ENCODE data around the gene RCAN1. TPM values are rescaled to one million over a fixed set of nuclear protein-coding genes. Genes with fewer than 3 reads are reported as not detected.
A peak's percentile ranks its signal among the peaks of the same experiment; 100 is the strongest.

The RCAN1 gene
- total and polyA plus RNA-seq, 5 donors from 2014 or later: 3.9 to 16.1 (median 10.4) TPM

DNA sequence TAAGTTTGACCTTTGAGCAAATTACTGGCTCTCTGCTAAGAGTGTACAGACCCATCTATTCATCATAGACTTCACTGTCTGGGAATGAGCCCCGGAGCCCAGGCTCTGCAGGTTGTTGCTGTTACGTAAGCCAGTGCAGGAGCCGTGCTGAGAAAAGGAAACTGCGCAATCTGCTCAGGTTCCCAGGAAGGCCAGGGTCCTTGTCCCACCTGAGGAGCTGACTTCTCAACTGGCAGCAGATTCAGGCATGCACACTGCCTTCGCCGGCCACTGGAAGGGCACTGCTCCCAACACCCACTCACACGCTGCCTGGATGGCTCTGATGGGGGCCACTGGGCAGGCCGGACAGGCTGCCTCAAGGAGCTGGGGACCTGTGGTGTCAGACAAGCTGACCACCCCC is 19.5 kb downstream of the RCAN1 start:
- peaks cover 0 to 10% (median 2%) of the 10 kb centered on the region in 4 donors for H3K4me1 Mint-ChIP-seq
- no peaks in the 10 kb centered on the region for H3K9me3 Mint-ChIP-seq
- H3K27me3 ChIP-seq (ENCODE audit: control insufficient read depth, insufficient read depth, low read length): no peaks in the 10 kb centered on the region
- no peaks in the 10 kb centered on the region for H3K4me1 ChIP-seq (ENCODE audit: control insufficient read depth, insufficient read depth, low read length, poor library complexity, severe bottlenecking)
- no peaks in the 10 kb centered on the region for H3K9me3 ChIP-seq (ENCODE audit: control insufficient read depth in 2 of 2, low read length in 2 of 2)
- no peak overlapping the region for H3K4me3 Mint-ChIP-seq
- H3K36me3 ChIP-seq (ENCODE audit: control insufficient read depth, insufficient read depth, low read length): no peaks in the 10 kb centered on the region
- ATAC-seq (ENCODE audit: low read depth in 2 of 2) (no peak), DNase-seq (no peak)
- no peak overlapping the region for H3K27ac Mint-ChIP-seq
- peaks cover 4% of the 10 kb centered on the region for H3K36me3 Mint-ChIP-seq
- no peaks in the 10 kb centered on the region for H3K27me3 Mint-ChIP-seq
- no peak overlapping the region for H3K27ac ChIP-seq (ENCODE audit: insufficient read depth, low read length, poor library complexity, severe bottlenecking)
- H3K4me3 ChIP-seq (ENCODE audit: low read depth, low read length): no peak overlapping the region

DNA sequence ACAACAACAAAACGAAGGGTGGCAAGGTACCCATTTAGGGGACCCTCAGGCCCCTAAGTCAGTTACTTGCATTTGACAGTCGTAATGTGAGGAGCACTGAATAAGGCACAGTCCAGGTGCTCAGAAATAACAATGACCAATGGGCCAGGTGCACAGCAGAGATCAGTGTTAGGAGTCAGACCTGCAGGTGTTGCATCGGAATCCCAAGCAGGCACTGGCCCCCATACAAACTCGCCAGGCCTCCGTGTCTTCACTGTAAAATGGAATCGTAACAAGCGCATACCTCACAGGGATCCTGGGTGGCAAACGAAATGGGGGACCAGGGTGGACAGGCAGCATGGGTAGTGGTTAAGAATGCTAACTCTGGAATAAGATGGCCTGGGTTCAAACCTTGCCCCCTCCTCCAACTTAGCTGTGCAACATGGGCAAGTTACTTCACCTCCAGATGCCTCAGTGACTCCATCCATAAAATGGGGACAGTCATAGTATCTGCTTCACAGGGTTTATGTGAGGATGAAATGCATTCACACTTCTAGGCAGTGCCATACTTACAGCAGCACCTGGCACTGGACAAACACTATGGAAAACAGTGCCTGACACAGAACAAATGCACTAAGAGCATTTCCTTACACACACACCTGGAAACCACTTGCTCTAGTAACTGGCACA is 20.2 kb downstream of the RCAN1 start:
- DNase-seq (no peak), ATAC-seq (ENCODE audit: low read depth in 2 of 2) (no peak)
- Histone ChIP-seq H3K9me3 (ENCODE audit: control insufficient read depth in 2 of 2, low read length in 2 of 2) (no peaks in the 10 kb centered on the region), H3K4me3 (ENCODE audit: low read depth, low read length) (no peak overlapping the region), H3K27me3 (ENCODE audit: control insufficient read depth, insufficient read depth, low read length) (no peaks in the 10 kb centered on the region), H3K4me1 (ENCODE audit: control insufficient read depth, insufficient read depth, low read length, poor library complexity, severe bottlenecking) (peaks cover 3% of the 10 kb centered on the region), H3K36me3 (ENCODE audit: control insufficient read depth, insufficient read depth, low read length) (no peaks in the 10 kb centered on the region), H3K27ac (ENCODE audit: insufficient read depth, low read length, poor library complexity, severe bottlenecking) (no peak overlapping the region)
- H3K36me3 Mint-ChIP-seq: peaks cover 4% of the 10 kb centered on the region
- H3K27me3 Mint-ChIP-seq: no peaks in the 10 kb centered on the region
- H3K4me3 Mint-ChIP-seq: no peak overlapping the region
- no peaks in the 10 kb centered on the region for H3K9me3 Mint-ChIP-seq
- H3K4me1 Mint-ChIP-seq: peaks cover 6 to 10% (median 8%) of the 10 kb centered on the region in 4 donors
- no peak overlapping the region for H3K27ac Mint-ChIP-seq

DNA sequence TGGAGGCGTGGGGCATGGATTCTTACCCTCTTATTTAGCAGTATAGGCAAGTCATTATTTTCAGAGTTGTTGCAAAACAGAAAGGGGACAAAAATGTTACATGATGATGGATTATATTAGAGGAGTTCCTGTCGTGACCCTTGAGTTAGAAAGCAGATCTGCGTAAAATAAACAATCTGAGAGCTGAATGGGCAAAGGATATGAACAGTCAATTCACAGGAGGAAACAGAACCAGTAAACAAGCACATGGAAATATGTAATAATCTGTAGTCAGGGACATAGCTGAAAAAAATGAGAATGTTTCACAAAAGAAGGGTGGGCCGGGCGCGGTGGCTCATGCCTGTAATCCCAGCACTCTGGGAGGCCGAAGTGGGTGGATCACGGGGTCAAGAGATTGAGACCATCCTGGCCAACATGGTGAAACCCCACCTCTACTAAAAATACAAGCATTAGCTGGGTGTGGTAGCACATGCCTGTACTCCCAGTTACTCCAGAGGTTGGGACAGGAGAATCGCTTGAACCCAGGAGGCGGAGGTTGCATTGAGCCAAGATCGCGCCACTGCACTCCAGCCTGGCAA is 20.9 kb downstream of the RCAN1 start:
- no peaks in the 10 kb centered on the region for H3K9me3 Mint-ChIP-seq
- H3K4me3 Mint-ChIP-seq: no peak overlapping the region
- H3K36me3 Mint-ChIP-seq: peaks cover 4% of the 10 kb centered on the region

DNA sequence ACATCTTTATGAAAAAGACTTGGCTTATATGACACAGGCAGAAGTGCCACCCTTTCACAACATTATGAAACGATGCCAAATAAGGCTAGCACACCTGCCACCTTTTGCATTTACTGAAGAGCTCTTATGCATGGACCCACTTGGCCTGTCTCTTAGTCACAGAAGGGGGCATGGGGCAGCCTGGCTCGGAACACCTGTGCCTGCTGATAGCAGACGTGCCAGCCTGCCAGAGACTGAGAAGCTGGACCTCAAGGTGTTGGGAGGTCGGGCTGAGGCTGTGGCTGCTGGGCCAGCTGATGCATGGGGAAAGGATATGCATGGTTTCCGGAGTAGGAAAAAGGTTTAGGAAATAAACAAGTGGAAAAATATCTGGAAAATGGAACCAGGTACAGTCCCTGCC is 21.5 kb downstream of the RCAN1 start:
- Mint-ChIP-seq H3K36me3 (peaks cover 7% of the 10 kb centered on the region), H3K9me3 (no peaks in the 10 kb centered on the region), H3K27me3 (no peaks in the 10 kb centered on the region), H3K4me1 (peaks cover 5 to 12% (median 8%) of the 10 kb centered on the region in 4 donors), H3K27ac (no peak overlapping the region), H3K4me3 (no peak overlapping the region)
- Histone ChIP-seq H3K27ac (ENCODE audit: insufficient read depth, low read length, poor library complexity, severe bottlenecking) (no peak overlapping the region), H3K9me3 (ENCODE audit: control insufficient read depth in 2 of 2, low read length in 2 of 2) (no peaks in the 10 kb centered on the region), H3K36me3 (ENCODE audit: control insufficient read depth, insufficient read depth, low read length) (no peaks in the 10 kb centered on the region), H3K4me3 (ENCODE audit: low read depth, low read length) (no peak overlapping the region), H3K27me3 (ENCODE audit: control insufficient read depth, insufficient read depth, low read length) (no peaks in the 10 kb centered on the region), H3K4me1 (ENCODE audit: control insufficient read depth, insufficient read depth, low read length, poor library complexity, severe bottlenecking) (peaks cover 3% of the 10 kb centered on the region)
- no peak for DNase-seq
- ATAC-seq (ENCODE audit: low read depth in 2 of 2): no peak

More for the DNA sequence above, 20.9 kb downstream of the RCAN1 start:
- H3K27ac Mint-ChIP-seq: no peak overlapping the region
- H3K9me3 ChIP-seq (ENCODE audit: control insufficient read depth in 2 of 2, low read length in 2 of 2): no peaks in the 10 kb centered on the region
- DNase-seq (no peak), ATAC-seq (ENCODE audit: low read depth in 2 of 2) (no peak)
- H3K27ac ChIP-seq (ENCODE audit: insufficient read depth, low read length, poor library complexity, severe bottlenecking): no peak overlapping the region
- no peaks in the 10 kb centered on the region for H3K36me3 ChIP-seq (ENCODE audit: control insufficient read depth, insufficient read depth, low read length)
- no peaks in the 10 kb centered on the region for H3K27me3 ChIP-seq (ENCODE audit: control insufficient read depth, insufficient read depth, low read length)
- H3K4me1 Mint-ChIP-seq: peaks cover 6 to 12% (median 10%) of the 10 kb centered on the region in 4 donors
- no peak overlapping the region for H3K4me3 ChIP-seq (ENCODE audit: low read depth, low read length)
- no peaks in the 10 kb centered on the region for H3K27me3 Mint-ChIP-seq
- peaks cover 3% of the 10 kb centered on the region for H3K4me1 ChIP-seq (ENCODE audit: control insufficient read depth, insufficient read depth, low read length, poor library complexity, severe bottlenecking)

DNA sequence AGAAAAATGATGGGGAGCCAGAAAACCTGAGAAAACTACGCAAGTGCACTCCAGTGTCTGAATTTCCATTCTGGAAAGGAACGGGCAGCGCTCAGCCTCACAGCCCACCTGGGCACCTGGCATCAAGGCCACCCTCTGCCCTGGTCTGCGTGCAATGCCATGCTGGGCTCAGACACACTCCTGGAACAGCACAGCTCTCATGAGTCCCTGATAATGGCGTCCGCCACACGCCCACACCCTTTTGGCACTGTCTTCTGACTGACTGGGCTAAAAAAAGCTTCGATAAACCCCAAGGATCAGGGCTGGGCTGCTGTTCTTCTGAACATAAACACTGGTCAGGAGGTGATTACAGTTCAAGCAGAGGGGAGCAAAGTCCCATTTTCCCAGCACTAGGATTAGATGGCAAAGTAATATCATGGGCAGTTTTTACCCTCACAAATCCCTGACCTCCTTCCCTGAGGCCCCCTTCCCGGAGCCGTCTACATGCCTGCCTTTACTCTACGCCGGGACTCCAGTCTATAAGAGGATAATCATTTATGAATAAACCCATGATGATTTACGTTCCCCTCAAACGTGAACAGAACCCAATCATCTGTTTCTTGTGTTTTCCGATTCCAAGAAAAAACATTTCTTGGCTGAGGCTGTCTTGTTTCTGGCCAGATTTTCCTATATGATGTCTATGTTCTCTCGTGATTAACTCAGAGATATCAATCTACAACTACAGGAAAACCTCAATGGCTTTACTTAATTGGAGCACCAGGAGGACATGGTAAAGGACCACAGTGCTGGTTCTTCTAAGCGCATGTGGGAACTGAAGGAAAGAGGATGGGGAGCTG is 22.6 kb downstream of the RCAN1 start:
- ATAC-seq (ENCODE audit: low read depth in 2 of 2): no peak
- H3K27ac Mint-ChIP-seq: no peak overlapping the region

DNA sequence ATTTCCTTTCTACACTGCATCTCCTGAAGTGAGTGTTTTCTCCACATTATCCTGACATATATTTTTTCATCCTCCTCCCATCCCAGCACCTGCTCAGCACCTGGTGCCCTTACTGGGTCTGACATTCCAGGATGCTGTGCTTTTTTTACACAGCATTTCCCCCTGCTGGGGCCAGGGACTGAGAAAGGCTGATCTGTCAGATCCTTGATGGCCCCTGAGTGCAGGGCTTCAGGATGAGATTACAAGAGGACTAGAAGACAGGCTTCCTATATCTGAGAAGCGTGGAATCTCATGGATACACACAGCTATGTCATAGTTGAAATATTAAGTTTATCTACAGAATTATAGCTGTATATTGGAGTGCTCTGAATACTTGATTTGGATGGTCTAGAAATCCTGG is 24.4 kb downstream of the RCAN1 start:
- Histone ChIP-seq H3K9me3 (ENCODE audit: control insufficient read depth in 2 of 2, low read length in 2 of 2) (no peaks in the 10 kb centered on the region), H3K4me3 (ENCODE audit: low read depth, low read length) (no peak overlapping the region), H3K27me3 (ENCODE audit: control insufficient read depth, insufficient read depth, low read length) (no peaks in the 10 kb centered on the region), H3K27ac (ENCODE audit: insufficient read depth, low read length, poor library complexity, severe bottlenecking) (no peak overlapping the region), H3K4me1 (ENCODE audit: control insufficient read depth, insufficient read depth, low read length, poor library complexity, severe bottlenecking) (peaks cover 3% of the 10 kb centered on the region), H3K36me3 (ENCODE audit: control insufficient read depth, insufficient read depth, low read length) (no peaks in the 10 kb centered on the region)
- ATAC-seq (ENCODE audit: low read depth in 2 of 2) (no peak), DNase-seq (no peak)
- peaks cover 14% of the 10 kb centered on the region for H3K36me3 Mint-ChIP-seq
- H3K27me3 Mint-ChIP-seq: no peaks in the 10 kb centered on the region
- no peak overlapping the region for H3K4me3 Mint-ChIP-seq
- peak overlapping the region in 1 of 3 donors; percentile 41 for H3K27ac Mint-ChIP-seq
- peaks cover 0 to 11% (median 2%) of the 10 kb centered on the region in 7 donors for H3K9me3 Mint-ChIP-seq
- H3K4me1 Mint-ChIP-seq: peaks cover 4 to 12% (median 8%) of the 10 kb centered on the region in 4 donors

More for the DNA sequence above, 22.6 kb downstream of the RCAN1 start:
- no peak overlapping the region for H3K4me3 ChIP-seq (ENCODE audit: low read depth, low read length)
- H3K27ac ChIP-seq (ENCODE audit: insufficient read depth, low read length, poor library complexity, severe bottlenecking): no peak overlapping the region
- Mint-ChIP-seq H3K9me3 (peaks cover 0 to 6% (median 2%) of the 10 kb centered on the region in 7 donors), H3K27me3 (no peaks in the 10 kb centered on the region), H3K4me1 (peaks cover 4 to 12% (median 8%) of the 10 kb centered on the region in 4 donors), H3K4me3 (no peak overlapping the region), H3K36me3 (peaks cover 9% of the 10 kb centered on the region)
- H3K27me3 ChIP-seq (ENCODE audit: control insufficient read depth, insufficient read depth, low read length): no peaks in the 10 kb centered on the region
- H3K4me1 ChIP-seq (ENCODE audit: control insufficient read depth, insufficient read depth, low read length, poor library complexity, severe bottlenecking): peaks cover 3% of the 10 kb centered on the region
- no peak for DNase-seq
- no peaks in the 10 kb centered on the region for H3K9me3 ChIP-seq (ENCODE audit: control insufficient read depth in 2 of 2, low read length in 2 of 2)
- no peaks in the 10 kb centered on the region for H3K36me3 ChIP-seq (ENCODE audit: control insufficient read depth, insufficient read depth, low read length)

DNA sequence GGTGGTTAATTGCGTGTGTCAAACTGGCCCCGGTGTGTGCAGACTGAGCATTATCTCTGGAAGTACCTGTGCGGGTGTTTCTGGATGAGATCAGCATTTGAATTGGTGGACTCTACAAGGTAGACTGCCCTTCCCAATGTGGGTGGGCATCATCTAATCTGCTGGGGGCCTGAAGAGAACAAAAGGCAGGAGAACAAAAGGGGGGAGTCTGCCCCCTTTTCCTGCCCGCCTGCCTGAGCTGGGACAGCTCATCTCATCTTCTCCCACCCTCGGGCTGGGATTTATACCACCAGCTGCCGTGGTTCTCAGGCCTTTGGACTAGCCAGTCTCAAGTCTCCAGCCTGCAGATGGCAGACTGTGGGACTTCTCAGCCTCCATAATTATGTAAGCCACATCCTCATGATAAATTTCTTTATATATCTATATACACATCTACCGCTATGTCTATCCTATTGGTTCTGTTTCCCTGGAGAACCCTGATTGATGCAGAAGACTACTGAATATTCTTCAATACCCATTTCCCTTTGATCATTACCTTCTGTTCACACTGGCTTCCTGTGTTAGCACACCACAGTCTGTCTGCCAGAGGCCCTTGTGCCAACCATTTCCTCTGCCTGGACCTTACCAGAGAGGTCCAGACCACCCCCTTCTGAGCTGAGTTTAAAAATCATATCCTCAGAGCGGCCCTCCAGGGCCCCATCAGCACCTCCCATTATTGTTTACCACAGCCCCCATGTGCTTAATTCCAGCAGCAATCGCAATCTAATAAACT is 25.2 kb downstream of the RCAN1 start:
- no peak overlapping the region for H3K27ac ChIP-seq (ENCODE audit: insufficient read depth, low read length, poor library complexity, severe bottlenecking)
- Mint-ChIP-seq H3K4me3 (no peak overlapping the region), H3K27me3 (no peaks in the 10 kb centered on the region), H3K27ac (peak overlapping the region in 1 of 3 donors; percentile 41), H3K4me1 (peaks cover 4 to 12% (median 8%) of the 10 kb centered on the region in 4 donors), H3K9me3 (peaks cover 0 to 11% (median 2%) of the 10 kb centered on the region in 7 donors), H3K36me3 (peaks cover 14% of the 10 kb centered on the region)
- no peaks in the 10 kb centered on the region for H3K27me3 ChIP-seq (ENCODE audit: control insufficient read depth, insufficient read depth, low read length)
- no peak for ATAC-seq (ENCODE audit: low read depth in 2 of 2)
- DNase-seq: no peak
- peaks cover 3% of the 10 kb centered on the region for H3K4me1 ChIP-seq (ENCODE audit: control insufficient read depth, insufficient read depth, low read length, poor library complexity, severe bottlenecking)
- no peaks in the 10 kb centered on the region for H3K9me3 ChIP-seq (ENCODE audit: control insufficient read depth in 2 of 2, low read length in 2 of 2)
- H3K36me3 ChIP-seq (ENCODE audit: control insufficient read depth, insufficient read depth, low read length): no peaks in the 10 kb centered on the region
- no peak overlapping the region for H3K4me3 ChIP-seq (ENCODE audit: low read depth, low read length)
